Stimulated activated CD8-positive, alpha-beta memory T cell treated with anti-CD3 and anti-CD28 coated beads, Interleukin-15, amount 100 ng/mL, for 1 hour (primary cell): ENCODE data around the gene RPTOR.

Source experiments
- DNase-seq: peaks from one replicate; pipeline ENCODE4 v3.0.0-alpha.2; 2020; ENCODE audit warnings: low read depth

RPTOR gene

GRCh38 chr17:80881306-80881705, 336.7 kb downstream of the RPTOR start:
- no peak for DNase-seq

- no peak for DNase-seq
These were observed 337.7 kb downstream of the RPTOR start for GRCh38 chr17:80882323-80882722.

GRCh38 chr17:80882926-80883685, 338.5 kb downstream of the RPTOR start:
- DNase-seq, result no peak

- no peak for DNase-seq
These were observed 339.4 kb downstream of the RPTOR start for GRCh38 chr17:80883831-80884735.

- DNase-seq, result no peak
These were observed 340.2 kb downstream of the RPTOR start for GRCh38 chr17:80884811-80885210.

GRCh38 chr17:80885947-80886582, 341.4 kb downstream of the RPTOR start:
- no peak for DNase-seq

- no peak for DNase-seq
These were observed 342.3 kb downstream of the RPTOR start for GRCh38 chr17:80886641-80887573.

GRCh38 chr17:80887639-80888175, 343.1 kb downstream of the RPTOR start:
- DNase-seq, result no peak

GRCh38 chr17:80888276-80889160, 343.9 kb downstream of the RPTOR start:
- no peak for DNase-seq

GRCh38 chr17:80889231-80890195, 344.9 kb downstream of the RPTOR start:
- no peak for DNase-seq

- DNase-seq, result no peak
These were observed 345.7 kb downstream of the RPTOR start for GRCh38 chr17:80890196-80890920.

GRCh38 chr17:80890921-80891396, 346.3 kb downstream of the RPTOR start:
- DNase-seq, result no peak

- DNase-seq, result peak; percentile 53
These were observed 346.9 kb downstream of the RPTOR start for GRCh38 chr17:80891397-80892018.

- peak; percentile 70 for DNase-seq
These were observed 347.6 kb downstream of the RPTOR start for GRCh38 chr17:80892019-80892855.

GRCh38 chr17:80892900-80893603, 348.4 kb downstream of the RPTOR start:
- DNase-seq, result peak; percentile 13
